GM12878 (cell line): ENCODE data around the gene TMC6. TPM values are rescaled to one million over a fixed set of nuclear protein-coding genes. Genes with fewer than 3 reads are reported as not detected.

Source experiments
- ATAC-seq: fragments of 200-7000 bp; cut with Tn5 transposase; 3 replicates; pipeline ENCODE4 v1.9.1; 2020; ENCODE audit warnings: mild to moderate bottlenecking, moderate library complexity
- BruUV-seq: library from RNA; stranded (reverse); fragments of 400-500 nt; replicated peaks from 2 replicates; lab custom pipeline; 2021; lab: Mats Ljungman, UMichigan
- CTCF ChIA-PET: fragments of 300-600 bp; sonication (Branson Sonifier 250); formaldehyde crosslinking; extraction: SDS; loops from one replicate; lab custom pipeline; 2021; ENCODE audit warnings: inconsistent platforms; lab: Yijun Ruan, JAX
- POLR2A ChIA-PET: fragments of 350-600 bp; formaldehyde crosslinking; extraction: SDS; loops from one replicate; lab custom pipeline; 2021; ENCODE audit warnings: inconsistent platforms; lab: Charles Lee
- RAD21 ChIA-PET: fragments of 300-600 bp; sonication (Branson Sonifier 250); formaldehyde crosslinking; loops from one replicate; lab custom pipeline; 2023; ENCODE audit warnings: antibody characterized with exemption; ENCODE audit not compliant: unreplicated experiment; lab: Charles Lee
- SMC1A ChIA-PET: fragments of 300-600 bp; sonication (Branson Sonifier 250); formaldehyde crosslinking; loops from one replicate; lab custom pipeline; 2023; ENCODE audit not compliant: unreplicated experiment, uncharacterized antibody; lab: Charles Lee
- DNase-seq: peaks from one replicate; pipeline ENCODE4 v3.0.0-alpha.2; 2011; ENCODE audit warnings: low read depth, low spot score
- FAIRE-seq: peaks from 3 replicates; lab custom pipeline; 2011; peaks lifted over from hg19 to GRCh38; lab: Jason Lieb, UNC
- H2AFZ ChIP-seq: 2 replicates; pipeline ENCODE4 v1.6.0; 2011; ENCODE audit warnings: low read depth, low read length, control low read depth; ENCODE audit not compliant: control insufficient read depth
- H3K27ac ChIP-seq: 2 replicates; pipeline ENCODE4 v1.5.1; 2011; ENCODE audit warnings: control low read depth; ENCODE audit not compliant: control insufficient read depth, insufficient read depth
- H3K27me3 ChIP-seq, 2 experiments: replicated peaks in 1 of 2; 2 replicates each; pipeline versions ENCODE4 v1.6.0 to v1.6.1; 2011; ENCODE audit warnings: low read length in 1 of 2; ENCODE audit not compliant: control insufficient read depth in 2 of 2, insufficient read depth in 2 of 2
- H3K36me3 ChIP-seq, 2 experiments: 2 replicates each; pipeline ENCODE4 v1.5.1; 2011; ENCODE audit warnings: low read length in 1 of 2; ENCODE audit not compliant: control insufficient read depth in 2 of 2, insufficient read depth in 2 of 2
- H3K4me1 ChIP-seq: 2 replicates; pipeline ENCODE4 v1.6.1; 2011; ENCODE audit warnings: mild to moderate bottlenecking, low read length, moderate library complexity, mixed read lengths; ENCODE audit not compliant: control insufficient read depth, insufficient read depth
- H3K4me2 ChIP-seq: 2 replicates; pipeline ENCODE4 v1.6.0; 2011; ENCODE audit warnings: control low read depth; ENCODE audit not compliant: control insufficient read depth, insufficient read depth
- H3K4me3 ChIP-seq: fragments of 200-600 bp; sonication (generic); 2 replicates; pipeline ENCODE4 v1.5.1; 2016
- H3K79me2 ChIP-seq: 2 replicates; pipeline ENCODE4 v1.6.0; 2011; ENCODE audit warnings: low read length; ENCODE audit not compliant: control insufficient read depth, insufficient read depth
- H3K9ac ChIP-seq: 2 replicates; pipeline ENCODE4 v1.8.0; 2011; ENCODE audit warnings: low read length, control low read depth, mixed read lengths; ENCODE audit not compliant: control insufficient read depth, insufficient read depth
- H3K9me3 ChIP-seq: replicated peaks from 3 replicates; pipeline ENCODE4 v1.5.1; 2011; ENCODE audit warnings: mild to moderate bottlenecking, low read length; ENCODE audit not compliant: control insufficient read depth, insufficient read depth
- H4K20me1 ChIP-seq: 2 replicates; pipeline ENCODE4 v1.6.0; 2011; ENCODE audit not compliant: control insufficient read depth, insufficient read depth
- CEBPZ ChIP-seq: fragments of 150-350 bp; IDR thresholded peaks from 2 replicates; pipeline ENCODE4 v1.6.1; 2016; ENCODE audit warnings: low read depth, low read length
- E2F4 ChIP-seq: IDR thresholded peaks from 2 replicates; pipeline ENCODE4 v1.6.1; 2012; ENCODE audit warnings: low read depth, low read length, improper control_type of control experiment
- EED ChIP-seq: sonication (generic); IDR thresholded peaks from 2 replicates; pipeline ENCODE4 v1.6.1; 2016; ENCODE audit warnings: antibody characterized with exemption, low read depth
- ETV6 ChIP-seq, 2 experiments: fragments of 450-650 bp in 1 of 2; IDR thresholded peaks in 1 of 2; conservative IDR thresholded peaks in 1 of 2; 2 replicates each; pipeline ENCODE4 v1.6.1; 2014; ENCODE audit warnings: antibody characterized with exemption in 1 of 2, borderline replicate concordance in 1 of 2, low read depth in 1 of 2, mild to moderate bottlenecking in 1 of 2, moderate library complexity in 1 of 2
- NR2F1 ChIP-seq: fragments of 450-650 bp; conservative IDR thresholded peaks from 2 replicates; pipeline ENCODE4 v1.6.1; 2017; ENCODE audit warnings: mild to moderate bottlenecking
- RCOR1 ChIP-seq: conservative IDR thresholded peaks from 2 replicates; pipeline ENCODE4 v1.6.1; 2012; ENCODE audit warnings: low read depth, low read length, improper control_type of control experiment
- SMARCA5 ChIP-seq: fragments of 450-650 bp; IDR thresholded peaks from 2 replicates; pipeline ENCODE4 v1.6.1; 2017; ENCODE audit warnings: mild to moderate bottlenecking
- SREBF2 ChIP-seq: IDR thresholded peaks from 2 replicates; pipeline ENCODE4 v1.6.1; 2012; ENCODE audit warnings: mild to moderate bottlenecking, low read length
- SUZ12 ChIP-seq: fragments of 200-600 bp; sonication (generic); IDR thresholded peaks from one replicate; pipeline ENCODE4 v1.6.1; 2018; ENCODE audit warnings: antibody characterized with exemption, mild to moderate bottlenecking; ENCODE audit not compliant: unreplicated experiment
- YBX1 ChIP-seq: fragments of 450-650 bp; IDR thresholded peaks from 2 replicates; pipeline ENCODE4 v1.6.1; 2016; ENCODE audit warnings: antibody characterized with exemption
- ZNF24 ChIP-seq: fragments of 450-650 bp; IDR thresholded peaks from 2 replicates; pipeline ENCODE4 v1.6.1; 2017; ENCODE audit warnings: antibody characterized with exemption, mild to moderate bottlenecking
- WGBS: methylation state at CpG from one replicate; pipeline ENCODE4 v1.1.6; 2016; ENCODE audit warnings: low lambda C conversion rate; ENCODE audit not compliant: insufficient replicate concordance, insufficient coverage; ENCODE audit errors: missing lambda C conversion rate; 5-methylcytosine and 5-hydroxymethylcytosine counted together
- in situ Hi-C: fragments of 300-500 bp; cut with MboI; formaldehyde crosslinking; loops from 9 replicates; pipeline ENCODE4 v1.14.3; 2018; ENCODE audit warnings: mixed read lengths
- intact Hi-C: fragments of 100-400 bp; cut with micrococcal nuclease; formaldehyde crosslinking; loops from one replicate; pipeline ENCODE4 v1.14.2; 2022; ENCODE audit not compliant: unreplicated experiment
- polyA plus RNA-seq, 11 experiments: library from polyadenylated mRNA; depleted of rRNA in 4 of 11; unstranded in 6 of 11; stranded (reverse) in 5 of 11; fragments of >200 nt; fragmentation: Nextera tagmentation in 4 of 11; fragmentation: Illumina TruSeq in 1 of 11; extraction: Ambion mirVana in 4 of 11; extraction: Trizol in 1 of 11; gene quantifications; 1 replicate in 1 of 11; 2 replicates in 10 of 11; pipeline versions ENCODE4 v1.2.1 to v1.2.3, GENCODE V29; 2011 to 2016; ENCODE audit warnings: inconsistent platforms in 2 of 11, missing spikeins in 2 of 11, low read depth in 1 of 11
- total RNA-seq, 4 experiments: library from RNA; depleted of rRNA in 3 of 4; stranded (reverse); fragments of >200 nt in 3 of 4; fragmentation: Illumina TruSeq in 1 of 4; extraction: Trizol in 1 of 4; gene quantifications; 2 replicates each; pipeline versions ENCODE4 v1.2.1 to v1.2.3, GENCODE V29; 2013 to 2021

The TMC6 gene
- total and polyA plus RNA-seq, 10 of the 15 experiments (the other 5 are each of a cell fraction or from before 2014, with no cell fraction given) = 1.9 to 232 (median 60.6) TPM

GRCh38 chr17:78075545-78075944, 53.0 kb downstream of the TMC6 start (continued):
- no peak for TF ChIP-seq EED

DNA sequence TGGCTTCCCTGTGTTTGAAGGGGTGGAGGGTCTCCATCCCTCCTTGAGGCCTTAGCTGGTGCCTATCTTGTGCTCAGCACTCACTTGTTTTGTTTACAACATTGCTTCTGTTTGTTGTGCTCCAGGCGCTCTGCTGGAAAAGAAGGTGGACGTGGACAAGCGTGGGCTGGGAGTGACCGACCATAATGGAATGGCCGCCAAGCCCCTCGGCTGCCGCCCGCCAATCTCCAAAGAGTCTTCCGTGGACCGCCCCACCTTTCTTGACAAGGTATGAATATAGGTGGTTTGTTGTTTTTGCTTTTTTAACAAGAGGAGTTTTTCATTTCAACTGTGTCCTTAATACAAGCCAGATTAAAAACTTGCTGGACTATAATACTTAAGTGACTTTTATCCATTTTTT, 53.5 kb downstream of the TMC6 start:
- Histone ChIP-seq H2AFZ (no peak overlapping the region), H3K9me3 (no peaks in the 10 kb centered on the region), H4K20me1 (no peaks in the 10 kb centered on the region; the same call in none of the 2 replicates), H3K36me3 (peaks cover 3 to 5% of the 10 kb centered on the region in 2 experiments), H3K4me3 (no peak overlapping the region), H3K27me3 (no peaks in the 10 kb centered on the region)
- WGBS = 82% methylated on average over 10 of the region's 10 CpGs
- intact Hi-C loops = no loop called here
- no peak for ATAC-seq
- in situ Hi-C loops = no loop called here
- no peak for TF ChIP-seq ZNF24
- TF ChIP-seq, all 136 proteins: peak for 0
- ChIA-PET RAD21 (no interaction called here), CTCF (no interaction called here), SMC1A (no interaction called here), POLR2A (no interaction called here)
- no peak overlapping the region for H3K4me2 ChIP-seq
- FAIRE-seq = no peak
- no peak for DNase-seq
- no peaks in the 10 kb centered on the region for H3K79me2 ChIP-seq
- H3K27ac ChIP-seq = no peak overlapping the region
- H3K9ac ChIP-seq = no peak overlapping the region
- BruUV-seq = no TSS peak
- no peaks in the 10 kb centered on the region for H3K4me1 ChIP-seq

GRCh38 chr17:78072961-78073360, 55.6 kb downstream of the TMC6 start:
- WGBS = 62% methylated on average over 3 of the region's 3 CpGs
- Histone ChIP-seq H3K36me3 (peaks cover 2 to 4% of the 10 kb centered on the region in 2 experiments), H3K4me2 (no peak overlapping the region), H3K27me3 (no peaks in the 10 kb centered on the region), H3K4me1 (no peaks in the 10 kb centered on the region), H3K4me3 (no peak overlapping the region), H3K79me2 (no peaks in the 10 kb centered on the region), H3K9me3 (no peaks in the 10 kb centered on the region), H3K27ac (no peak overlapping the region), H3K9ac (no peak overlapping the region), H4K20me1 (no peaks in the 10 kb centered on the region; the same call in none of the 2 replicates), H2AFZ (no peak overlapping the region)
- ATAC-seq = no peak
- in situ Hi-C loops (no loop called here), intact Hi-C loops (no loop called here)
- ChIA-PET CTCF (interaction anchor here (0.7 to 2.2 kb wide), 2 partner anchors 12 to 61 kb away, joined by 3 to 5 read pairs; no protein-coding TSS in a partner anchor), RAD21 (no interaction called here), POLR2A (no interaction called here), SMC1A (no interaction called here)
- no TSS peak for BruUV-seq
- DNase-seq = no peak
- no peak for FAIRE-seq
- TF ChIP-seq NR2F1 = no peak
- TF ChIP-seq SREBF2 = no peak
- no peak for TF ChIP-seq CEBPZ
- no peak for TF ChIP-seq YBX1
- TF ChIP-seq E2F4 = no peak
- no peak for TF ChIP-seq RCOR1
- no peak for TF ChIP-seq SUZ12
- no peak for TF ChIP-seq SMARCA5
- no peak for TF ChIP-seq ETV6 (conservative IDR thresholded peaks at IDR 0.05 in 1 of 2, IDR thresholded peaks at IDR 0.05 in 1 of 2; ENCODE audit: borderline replicate concordance in 1 of 2, low read depth in 1 of 2)
